ENCODE data around the gene MTX3. TPM values are rescaled to one million over a fixed set of nuclear protein-coding genes. Genes with fewer than 3 reads are reported as not detected.

The MTX3 gene
- total RNA-seq, 1 experiment from 2014 or later, result 8.4 TPM

DNA sequence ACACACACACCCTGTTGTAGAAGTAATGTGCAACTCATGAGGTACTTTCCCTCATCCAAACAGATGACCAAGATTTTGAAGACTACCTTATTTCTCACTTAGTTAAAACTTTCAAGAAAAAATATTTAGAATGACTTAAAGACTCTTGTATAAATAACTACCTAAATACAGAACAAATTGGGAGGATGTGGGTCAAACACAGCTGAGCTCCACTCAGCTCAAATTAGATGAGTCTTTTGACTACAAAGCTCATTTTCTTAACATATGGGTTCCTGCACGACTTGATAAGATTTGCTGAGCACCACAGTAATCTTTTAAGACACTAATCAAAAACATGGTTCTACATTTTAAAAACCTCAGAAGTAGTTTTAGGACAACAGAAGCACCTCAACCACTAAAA lies 8.9 kb downstream of the MTX3 start:
- DNase-seq, result no peak
- POLR2A ChIA-PET, result no interaction called here
- peaks cover 12% of the 10 kb centered on the region for H3K36me3 Mint-ChIP-seq (ENCODE audit: insufficient read depth, unreplicated experiment)

DNA sequence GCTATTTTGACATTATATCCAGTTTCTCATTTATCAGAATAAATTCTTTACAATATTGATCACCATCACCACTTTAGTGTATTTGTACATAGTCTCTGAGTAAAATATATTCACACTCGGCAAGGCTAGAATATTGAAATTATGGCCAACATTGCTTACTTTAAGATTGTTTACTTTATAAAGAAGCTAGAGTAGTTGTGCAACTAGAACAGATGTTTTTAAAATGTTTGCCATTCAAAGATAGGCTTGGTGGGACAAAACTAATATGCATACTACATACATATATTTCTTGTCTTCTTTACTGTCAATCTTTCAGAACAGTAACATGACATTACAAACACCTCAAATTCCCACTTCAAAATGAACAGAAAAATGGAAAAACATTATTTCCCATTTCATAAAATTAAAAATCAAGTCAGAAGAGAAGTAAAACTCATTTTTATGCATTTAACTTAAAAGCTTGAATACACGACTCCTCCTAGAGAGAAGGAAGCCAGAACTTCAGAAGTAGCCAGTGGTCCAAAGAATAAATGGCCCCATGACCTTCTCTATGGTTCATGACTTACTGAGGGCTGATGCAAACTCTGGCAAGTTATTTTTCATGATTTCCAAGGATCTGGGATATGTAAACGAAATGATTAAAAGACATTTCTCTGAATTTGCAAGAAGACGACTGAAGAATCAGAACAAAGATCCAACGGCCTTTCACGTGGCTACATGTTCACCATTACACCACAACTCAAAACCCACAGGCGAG lies 14.1 kb downstream of the MTX3 start:
- CTCF ChIA-PET, result interaction anchor here (0.5 kb wide), 1 partner anchor 50 kb away, joined by 5 read pairs; no protein-coding TSS in a partner anchor
- Mint-ChIP-seq H3K27me3 (ENCODE audit: insufficient read depth, unreplicated experiment) (no peaks in the 10 kb centered on the region), H3K4me3 (ENCODE audit: unreplicated experiment) (no peak overlapping the region), H3K27ac (ENCODE audit: unreplicated experiment) (no peak overlapping the region), H3K36me3 (ENCODE audit: insufficient read depth, unreplicated experiment) (peaks cover 6% of the 10 kb centered on the region), H3K9me3 (ENCODE audit: unreplicated experiment) (no peaks in the 10 kb centered on the region), H3K4me1 (ENCODE audit: low read depth, unreplicated experiment) (peaks cover 24% of the 10 kb centered on the region)
- Histone ChIP-seq H3K9me3 (no peaks in the 10 kb centered on the region), H3K27me3 (replicated peaks; ENCODE audit: control insufficient read depth, insufficient read depth, low read length) (no peaks in the 10 kb centered on the region), H3K4me3 (ENCODE audit: low read depth, low read length) (no peak overlapping the region), H3K4me1 (peaks cover 12% of the 10 kb centered on the region), H3K36me3 (ENCODE audit: control insufficient read depth, insufficient read depth, low read length) (no peaks in the 10 kb centered on the region)
- no peak for DNase-seq
- POLR2A ChIA-PET, result no interaction called here
- TF ChIP-seq, protein P1, sequence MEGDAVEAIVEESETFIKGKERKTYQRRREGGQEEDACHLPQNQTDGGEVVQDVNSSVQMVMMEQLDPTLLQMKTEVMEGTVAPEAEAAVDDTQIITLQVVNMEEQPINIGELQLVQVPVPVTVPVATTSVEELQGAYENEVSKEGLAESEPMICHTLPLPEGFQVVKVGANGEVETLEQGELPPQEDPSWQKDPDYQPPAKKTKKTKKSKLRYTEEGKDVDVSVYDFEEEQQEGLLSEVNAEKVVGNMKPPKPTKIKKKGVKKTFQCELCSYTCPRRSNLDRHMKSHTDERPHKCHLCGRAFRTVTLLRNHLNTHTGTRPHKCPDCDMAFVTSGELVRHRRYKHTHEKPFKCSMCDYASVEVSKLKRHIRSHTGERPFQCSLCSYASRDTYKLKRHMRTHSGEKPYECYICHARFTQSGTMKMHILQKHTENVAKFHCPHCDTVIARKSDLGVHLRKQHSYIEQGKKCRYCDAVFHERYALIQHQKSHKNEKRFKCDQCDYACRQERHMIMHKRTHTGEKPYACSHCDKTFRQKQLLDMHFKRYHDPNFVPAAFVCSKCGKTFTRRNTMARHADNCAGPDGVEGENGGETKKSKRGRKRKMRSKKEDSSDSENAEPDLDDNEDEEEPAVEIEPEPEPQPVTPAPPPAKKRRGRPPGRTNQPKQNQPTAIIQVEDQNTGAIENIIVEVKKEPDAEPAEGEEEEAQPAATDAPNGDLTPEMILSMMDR (IDR thresholded peaks at IDR 0.05; ENCODE audit: insufficient read depth in 1 of 2, low read depth in 1 of 2, low read length in 1 of 2, severe bottlenecking in 1 of 2, unreplicated experiment in 1 of 2), result no peak
- intact Hi-C loops (cut with micrococcal nuclease; ENCODE audit: unreplicated experiment), result no loop called here
- no TSS peak for BruUV-seq (replicated peaks)

More for the DNA sequence above, 8.9 kb downstream of the MTX3 start:
- 0 out of 2 replicates have a peak, but pooled peaks cover 3% of the 10 kb centered on the region for H3K4me1 ChIP-seq
- TF ChIP-seq, protein P1 (IDR thresholded peaks at IDR 0.05; ENCODE audit: insufficient read depth in 1 of 2, low read depth in 1 of 2, low read length in 1 of 2, severe bottlenecking in 1 of 2, unreplicated experiment in 1 of 2), result no peak
- BruUV-seq (replicated peaks), result no TSS peak
- H3K27me3 ChIP-seq (replicated peaks; ENCODE audit: control insufficient read depth, insufficient read depth, low read length), result no peaks in the 10 kb centered on the region
- intact Hi-C loops (cut with micrococcal nuclease; ENCODE audit: unreplicated experiment), result no loop called here
- no peaks in the 10 kb centered on the region for H3K27me3 Mint-ChIP-seq (ENCODE audit: insufficient read depth, unreplicated experiment)
- no peaks in the 10 kb centered on the region for H3K36me3 ChIP-seq (ENCODE audit: control insufficient read depth, insufficient read depth, low read length)
- CTCF ChIA-PET, result no interaction called here
- H3K4me3 ChIP-seq (ENCODE audit: low read depth, low read length), result no peak overlapping the region
- H3K4me3 Mint-ChIP-seq (ENCODE audit: unreplicated experiment), result no peak overlapping the region
- H3K9me3 Mint-ChIP-seq (ENCODE audit: unreplicated experiment), result no peaks in the 10 kb centered on the region
- H3K27ac Mint-ChIP-seq (ENCODE audit: unreplicated experiment), result no peak overlapping the region
- no peaks in the 10 kb centered on the region for H3K9me3 ChIP-seq
- H3K4me1 Mint-ChIP-seq (ENCODE audit: low read depth, unreplicated experiment), result no peaks in the 10 kb centered on the region

DNA sequence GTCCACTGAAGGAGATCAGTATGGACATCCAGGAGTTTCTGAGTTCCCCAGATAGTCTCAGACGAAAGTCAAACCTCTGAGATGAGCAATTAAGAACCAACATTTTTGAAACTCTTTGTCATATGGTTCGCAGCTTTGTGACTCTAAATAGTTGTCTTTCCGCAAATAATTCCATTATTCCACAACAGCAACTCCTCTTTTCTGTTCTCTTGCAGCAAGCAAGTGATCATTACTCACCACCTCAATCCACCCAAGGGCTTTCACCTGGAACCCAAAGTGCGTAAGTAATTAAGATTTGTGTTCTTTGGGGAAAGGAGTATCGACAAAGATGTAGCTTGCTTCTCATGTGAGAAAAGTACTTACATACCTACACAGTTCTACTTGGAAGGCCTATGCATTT lies 15.6 kb downstream of the MTX3 start:
- ChIA-PET POLR2A (no interaction called here), CTCF (no interaction called here)
- H3K4me3 ChIP-seq (ENCODE audit: low read depth, low read length), result no peak overlapping the region

More for the DNA sequence above, 15.6 kb downstream of the MTX3 start:
- no peak overlapping the region for H3K27ac Mint-ChIP-seq (ENCODE audit: unreplicated experiment)
- Histone ChIP-seq H3K9me3 (no peaks in the 10 kb centered on the region), H3K27me3 (replicated peaks; ENCODE audit: control insufficient read depth, insufficient read depth, low read length) (no peaks in the 10 kb centered on the region), H3K36me3 (ENCODE audit: control insufficient read depth, insufficient read depth, low read length) (no peaks in the 10 kb centered on the region), H3K4me1 (peaks cover 12% of the 10 kb centered on the region)
- no peak overlapping the region for H3K4me3 Mint-ChIP-seq (ENCODE audit: unreplicated experiment)
- H3K36me3 Mint-ChIP-seq (ENCODE audit: insufficient read depth, unreplicated experiment), result peaks cover 6% of the 10 kb centered on the region
- DNase-seq, result no peak
- H3K27me3 Mint-ChIP-seq (ENCODE audit: insufficient read depth, unreplicated experiment), result no peaks in the 10 kb centered on the region
- H3K9me3 Mint-ChIP-seq (ENCODE audit: unreplicated experiment), result no peaks in the 10 kb centered on the region
- intact Hi-C loops (cut with micrococcal nuclease; ENCODE audit: unreplicated experiment), result no loop called here
- TF ChIP-seq, protein P1 (IDR thresholded peaks at IDR 0.05; ENCODE audit: insufficient read depth in 1 of 2, low read depth in 1 of 2, low read length in 1 of 2, severe bottlenecking in 1 of 2, unreplicated experiment in 1 of 2), result no peak
- peaks cover 24% of the 10 kb centered on the region for H3K4me1 Mint-ChIP-seq (ENCODE audit: low read depth, unreplicated experiment)
- BruUV-seq (replicated peaks), result no TSS peak

Measured in Caco-2 (cell line).